Muscle of leg (tissue), 11 donors: ENCODE results near the gene ARHGAP31. TPM values are rescaled to one million over a fixed set of nuclear protein-coding genes. Genes with fewer than 3 reads are reported as not detected.
A peak's percentile ranks its signal among the peaks of the same experiment; 100 is the strongest.
"Not testable (repeated sequence)": the region's sequence is repeated elsewhere in the genome, so short reads cannot be mapped to it uniquely, and the experiment has no call there.

Source experiments
- DNase-seq: peaks from one replicate; pipeline ENCODE4 v3.0.0; 2013
- H3K27ac ChIP-seq: one replicate; pipeline ENCODE4 v1.5.1; 2013; ENCODE audit warnings: mild to moderate bottlenecking, low read length, control low read depth
- H3K27me3 ChIP-seq: one replicate; pipeline ENCODE4 v1.6.1; 2013; ENCODE audit warnings: low read length; ENCODE audit not compliant: control insufficient read depth, insufficient read depth
- H3K36me3 ChIP-seq: one replicate; pipeline ENCODE4 v1.6.1; 2013; ENCODE audit warnings: low read length; ENCODE audit not compliant: control insufficient read depth, insufficient read depth
- H3K4me1 ChIP-seq: one replicate; pipeline ENCODE4 v1.6.1; 2013; ENCODE audit warnings: low read length; ENCODE audit not compliant: control insufficient read depth, insufficient read depth
- H3K4me3 ChIP-seq: one replicate; pipeline ENCODE4 v1.5.1; 2013; ENCODE audit warnings: low read length, control low read depth
- H3K9me3 ChIP-seq: replicated peaks from 2 replicates; pipeline ENCODE4 v1.6.1; 2013; ENCODE audit warnings: low read depth, low read length; ENCODE audit not compliant: control insufficient read depth
- WGBS: methylation state at CpG from one replicate; pipeline ENCODE4 v1.1.5; 2013; ENCODE audit warnings: missing lambda C conversion rate; ENCODE audit not compliant: insufficient coverage; 5-methylcytosine and 5-hydroxymethylcytosine counted together
- polyA plus RNA-seq, 8 donors: library from polyadenylated mRNA; unstranded; fragments of 120-200 nt; gene quantifications; one replicate each; pipeline versions ENCODE4 v1.2.1 to v1.2.3, GENCODE V29; 2013; ENCODE audit warnings: inconsistent platforms in 1 of 8, low replicate concordance in 1 of 8; ENCODE audit not compliant: insufficient read length in 8 of 8, insufficient read depth in 1 of 8
- total RNA-seq: library from RNA; stranded (reverse); fragments of 120-200 nt; gene quantifications from one replicate; pipeline ENCODE4 v1.2.4, GENCODE V29; 2013

Gene ARHGAP31
- total and polyA plus RNA-seq, 9 donors, result 7.7 to 18.4 (median 11.5) TPM

DNA sequence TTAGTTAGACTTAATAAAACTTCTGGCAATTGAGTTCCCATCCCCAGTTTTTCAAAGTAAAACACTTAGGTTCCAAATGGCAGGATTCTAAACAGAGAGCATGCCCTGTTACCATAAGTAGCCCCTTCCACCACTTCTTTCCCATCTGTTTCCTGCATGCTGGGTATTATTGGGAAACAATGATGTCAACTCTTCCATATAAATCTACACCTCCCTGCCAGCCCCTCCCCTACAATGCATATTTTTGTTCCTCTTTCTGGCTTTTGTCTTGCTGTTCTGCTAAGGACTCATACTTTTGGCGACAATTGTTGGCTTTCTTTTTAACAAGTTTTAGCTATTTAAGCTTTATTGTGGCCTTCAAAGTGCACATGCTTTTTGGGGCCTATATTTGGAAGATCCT, 11.1 kb downstream of the ARHGAP31 start:
- no CpG with 5 or more reads among the region's 1 CpG for WGBS

DNA sequence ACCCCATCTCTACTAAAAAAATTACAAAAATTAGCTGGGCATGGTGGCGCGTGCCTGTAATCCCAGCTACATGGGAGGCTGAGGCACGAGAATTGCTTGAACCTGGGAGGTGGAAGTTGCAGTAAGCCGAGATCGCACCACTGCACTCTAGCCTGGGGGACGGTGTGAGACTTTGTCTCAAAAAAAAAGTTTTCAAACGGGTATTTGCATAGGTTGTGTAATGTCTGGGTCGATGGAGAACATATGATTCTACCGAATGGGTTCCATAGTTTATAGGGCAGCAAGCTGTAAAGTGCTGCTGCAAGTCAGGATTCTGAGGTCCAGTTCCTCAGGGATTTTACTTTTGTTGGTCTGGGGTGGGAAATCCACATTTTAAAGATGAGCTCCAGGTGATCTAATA, 12.2 kb downstream of the ARHGAP31 start:
- DNase-seq, H3K27me3 ChIP-seq, H3K27ac ChIP-seq, H3K9me3 ChIP-seq, H3K4me3 ChIP-seq: not testable (repeated sequence)
- Histone ChIP-seq H3K36me3 (peaks cover 13% of the 10 kb centered on the region), H3K4me1 (peaks cover 14% of the 10 kb centered on the region)
- WGBS, result 94% methylated on average over 9 of the region's 9 CpGs

More for the DNA sequence above, 11.1 kb downstream of the ARHGAP31 start:
- H3K4me3 ChIP-seq, result no peak overlapping the region
- H3K4me1 ChIP-seq, result peaks cover 21% of the 10 kb centered on the region
- H3K27me3 ChIP-seq, result no peaks in the 10 kb centered on the region
- H3K9me3 ChIP-seq, result peaks cover 2% of the 10 kb centered on the region
- peaks cover 13% of the 10 kb centered on the region for H3K36me3 ChIP-seq
- H3K27ac ChIP-seq, result peak overlapping the region; percentile 84
- DNase-seq, result peak; percentile 81

DNA sequence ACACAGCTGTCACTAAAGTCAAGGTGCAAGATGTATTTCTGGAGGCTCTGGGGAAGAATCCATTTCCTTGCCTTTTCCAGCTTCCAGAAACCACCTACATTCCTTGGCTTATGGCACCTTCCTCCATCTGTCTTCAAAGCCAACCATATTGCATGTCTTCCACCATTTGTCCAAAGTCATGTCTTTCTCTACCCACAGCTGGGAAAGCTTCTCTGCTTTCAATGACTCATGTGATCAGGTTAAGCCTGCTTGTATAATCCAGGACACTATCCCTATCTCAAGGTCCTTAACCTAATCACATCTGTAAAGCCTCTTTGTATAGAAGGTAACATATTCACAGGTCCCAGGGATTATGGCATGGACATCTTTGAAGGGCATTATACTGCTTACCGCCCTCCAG, 14.2 kb downstream of the ARHGAP31 start:
- Histone ChIP-seq H3K27ac (no peak overlapping the region), H3K4me1 (peaks cover 11% of the 10 kb centered on the region), H3K9me3 (peaks cover 2% of the 10 kb centered on the region), H3K36me3 (peaks cover 8% of the 10 kb centered on the region), H3K4me3 (no peak overlapping the region), H3K27me3 (no peaks in the 10 kb centered on the region)
- DNase-seq, result no peak
- 100% methylated on average over 1 of the region's 1 CpG for WGBS

DNA sequence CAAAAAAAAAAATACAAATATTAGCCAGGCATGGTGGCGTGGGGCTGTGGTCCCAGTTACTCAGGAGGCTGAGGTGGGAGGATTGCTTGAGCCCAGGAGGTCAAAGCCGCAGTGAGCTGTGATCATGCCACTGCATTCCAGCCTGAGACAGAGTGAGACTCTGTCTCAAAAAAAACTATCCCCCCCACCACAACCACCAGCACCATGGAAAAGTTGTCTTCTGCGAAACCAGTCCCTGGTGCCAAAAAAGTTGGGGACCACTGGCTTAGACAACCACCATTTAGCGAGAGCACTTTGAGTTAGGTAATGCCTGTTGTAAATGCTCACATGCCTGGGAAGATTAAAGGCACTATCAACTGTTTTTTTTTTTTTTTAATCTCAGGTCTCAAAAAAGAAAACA, 15.4 kb downstream of the ARHGAP31 start:
- H3K27me3 ChIP-seq, result no peaks in the 10 kb centered on the region
- H3K36me3 ChIP-seq, result peaks cover 13% of the 10 kb centered on the region
- no peak overlapping the region for H3K27ac ChIP-seq
- H3K9me3 ChIP-seq, result peaks cover 2% of the 10 kb centered on the region
- WGBS, result no CpG with 5 or more reads among the region's 4 CpGs
- DNase-seq, result no peak
- H3K4me3 ChIP-seq, result no peak overlapping the region
- peaks cover 10% of the 10 kb centered on the region for H3K4me1 ChIP-seq

DNA sequence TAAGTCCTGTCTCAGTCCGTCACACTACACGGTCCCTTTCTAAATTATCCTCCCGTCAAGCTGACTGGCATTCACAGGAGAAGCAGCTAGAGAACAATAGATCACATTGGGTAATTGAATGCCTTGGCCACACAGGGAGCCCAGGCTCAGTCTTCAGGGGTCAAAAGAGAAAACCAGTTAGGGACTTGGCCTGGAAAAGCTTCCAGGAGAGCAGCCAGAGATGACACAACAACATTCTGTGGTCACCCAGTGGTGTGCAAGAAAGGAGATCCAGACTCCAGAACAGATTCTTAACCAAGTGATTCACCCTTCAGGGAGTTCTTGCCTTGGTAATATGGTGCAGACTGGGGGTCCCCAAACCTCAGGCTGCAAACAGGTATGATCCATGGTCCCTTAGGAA, 15.9 kb downstream of the ARHGAP31 start:
- Histone ChIP-seq H3K36me3 (peaks cover 11% of the 10 kb centered on the region), H3K27me3 (no peaks in the 10 kb centered on the region), H3K27ac (no peak overlapping the region)

GRCh38 chr3:119311081-119311925, 17.1 kb downstream of the ARHGAP31 start:
- Histone ChIP-seq H3K27ac (no peak overlapping the region), H3K4me3 (no peak overlapping the region), H3K9me3 (peaks cover 2% of the 10 kb centered on the region), H3K27me3 (no peaks in the 10 kb centered on the region), H3K36me3 (peaks cover 9% of the 10 kb centered on the region), H3K4me1 (peaks cover 3% of the 10 kb centered on the region)
- DNase-seq, result no peak
- WGBS, result 70% methylated on average over 4 of the region's 10 CpGs

More for the DNA sequence above, 15.9 kb downstream of the ARHGAP31 start:
- peaks cover 2% of the 10 kb centered on the region for H3K9me3 ChIP-seq
- peaks cover 7% of the 10 kb centered on the region for H3K4me1 ChIP-seq
- no peak overlapping the region for H3K4me3 ChIP-seq
- no CpG with 5 or more reads among the region's 3 CpGs for WGBS
- no peak for DNase-seq

- H3K4me1 ChIP-seq, result peaks cover 3% of the 10 kb centered on the region
- no peak overlapping the region for H3K4me3 ChIP-seq
- H3K36me3 ChIP-seq, result peaks cover 9% of the 10 kb centered on the region
- no peak for DNase-seq
- H3K27ac ChIP-seq, result no peak overlapping the region
- no peaks in the 10 kb centered on the region for H3K27me3 ChIP-seq
- H3K9me3 ChIP-seq, result no peaks in the 10 kb centered on the region
- no CpG with 5 or more reads among the region's 3 CpGs for WGBS
These were observed 19.3 kb downstream of the ARHGAP31 start for GRCh38 chr3:119313461-119313860.

GRCh38 chr3:119314821-119315220, 20.6 kb downstream of the ARHGAP31 start:
- no CpG with 5 or more reads among the region's 1 CpG for WGBS
- H3K4me1 ChIP-seq, result peaks cover 3% of the 10 kb centered on the region

DNA sequence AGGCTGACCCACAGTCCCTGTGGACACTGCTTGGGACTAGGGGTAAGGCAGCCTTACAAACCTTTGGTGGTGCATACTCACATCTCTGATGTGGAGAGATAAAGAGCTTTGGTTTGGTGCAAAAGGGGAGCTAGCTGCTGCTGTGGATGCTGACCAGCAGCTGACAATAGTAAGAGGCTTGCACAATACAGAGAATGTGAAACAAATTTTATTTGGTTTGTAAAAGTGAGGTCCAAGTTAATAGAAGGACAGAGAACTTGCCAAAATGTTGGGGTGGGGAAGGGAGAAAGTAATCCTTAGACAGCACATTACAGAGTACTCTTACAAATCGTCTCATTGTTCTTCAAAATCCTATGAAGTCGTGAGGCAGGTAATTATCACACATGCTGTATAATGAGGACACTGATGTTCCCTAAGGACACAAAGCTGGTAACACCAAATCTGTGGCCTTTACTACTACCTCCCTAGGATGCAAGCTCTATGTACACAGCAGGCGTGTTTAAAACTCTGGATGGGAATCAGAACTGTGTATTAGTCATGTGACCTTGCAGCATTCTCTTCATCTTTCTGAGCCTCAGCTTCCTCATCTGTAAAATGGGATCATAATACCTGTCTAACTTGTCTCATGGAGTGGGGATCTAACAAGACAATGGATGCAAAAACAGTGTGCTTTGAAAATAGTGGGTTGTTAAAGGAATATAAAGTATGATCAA, 21.6 kb downstream of the ARHGAP31 start:
- no peak for DNase-seq
- Histone ChIP-seq H3K9me3 (no peaks in the 10 kb centered on the region), H3K36me3 (peaks cover 6% of the 10 kb centered on the region), H3K27ac (no peak overlapping the region), H3K4me1 (peaks cover 3% of the 10 kb centered on the region), H3K4me3 (no peak overlapping the region), H3K27me3 (no peaks in the 10 kb centered on the region)
- no CpG with 5 or more reads among the region's 3 CpGs for WGBS

More at GRCh38 chr3:119314821-119315220, 20.6 kb downstream of the ARHGAP31 start:
- no peaks in the 10 kb centered on the region for H3K9me3 ChIP-seq
- no peak overlapping the region for H3K4me3 ChIP-seq
- no peak overlapping the region for H3K27ac ChIP-seq
- DNase-seq, result no peak
- H3K36me3 ChIP-seq, result peaks cover 6% of the 10 kb centered on the region
- H3K27me3 ChIP-seq, result no peaks in the 10 kb centered on the region

DNA sequence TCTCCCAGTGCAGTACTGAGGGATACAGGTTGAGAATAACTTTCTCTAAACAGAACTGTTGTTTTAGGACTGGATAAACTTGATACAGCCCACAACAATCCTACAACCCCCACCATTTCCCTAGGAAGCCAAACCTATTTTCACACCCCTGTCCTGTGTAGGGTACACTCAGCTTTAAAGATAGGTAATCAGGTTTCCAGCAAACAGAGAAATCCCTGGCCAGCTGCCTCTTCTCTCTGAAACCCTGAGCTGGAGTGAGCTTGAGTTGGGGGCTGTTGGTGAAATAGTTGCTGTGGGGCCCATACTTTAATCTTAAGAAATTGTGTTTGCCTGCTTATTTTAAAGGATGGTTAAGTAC, 22.1 kb downstream of the ARHGAP31 start:
- no peaks in the 10 kb centered on the region for H3K9me3 ChIP-seq
- no peak overlapping the region for H3K4me3 ChIP-seq
- no peak for DNase-seq
- peaks cover 3% of the 10 kb centered on the region for H3K4me1 ChIP-seq
- no peaks in the 10 kb centered on the region for H3K27me3 ChIP-seq
- H3K36me3 ChIP-seq, result peaks cover 6% of the 10 kb centered on the region
- H3K27ac ChIP-seq, result no peak overlapping the region
